T-helper 22 cell (primary cell): ENCODE data around the gene RAB3IP.
"Not testable (repeated sequence)": the region's sequence is repeated elsewhere in the genome, so short reads cannot be mapped to it uniquely, and the experiment has no call there.

Source experiments
- DNase-seq: peaks from one replicate; pipeline ENCODE4 v3.0.0-alpha.2; 2020; ENCODE audit warnings: low read depth

The RAB3IP gene

GRCh38 chr12:69756088-69756755 lies 17.6 kb downstream of the RAB3IP start:
- no peak for DNase-seq

DNA sequence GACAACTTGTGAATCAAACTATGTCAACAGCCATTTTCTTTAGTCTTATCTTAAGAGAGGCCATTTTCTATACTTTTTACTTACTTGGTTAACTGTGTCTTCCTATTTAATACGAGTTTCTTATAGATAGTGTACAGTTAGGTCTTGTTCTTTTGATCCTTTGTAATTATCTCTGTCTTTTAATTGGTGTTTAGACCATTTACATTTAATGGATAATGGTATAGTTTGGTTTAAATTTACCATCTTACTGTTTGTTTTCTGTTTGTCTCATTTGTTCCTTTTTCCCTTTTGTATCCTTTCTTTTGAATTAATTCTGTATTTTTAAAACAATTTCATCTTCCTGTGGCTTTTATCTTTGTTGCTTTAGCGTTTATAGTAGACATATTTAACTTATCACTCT lies 19.4 kb downstream of the RAB3IP start:
- no peak for DNase-seq

- not testable (repeated sequence) for DNase-seq
These were observed 20.9 kb downstream of the RAB3IP start for GRCh38 chr12:69759581-69759980.

- DNase-seq, result no peak
These were observed 26.9 kb downstream of the RAB3IP start for GRCh38 chr12:69765515-69765914.

GRCh38 chr12:69766260-69766659 lies 27.6 kb downstream of the RAB3IP start:
- DNase-seq, result no peak

DNA sequence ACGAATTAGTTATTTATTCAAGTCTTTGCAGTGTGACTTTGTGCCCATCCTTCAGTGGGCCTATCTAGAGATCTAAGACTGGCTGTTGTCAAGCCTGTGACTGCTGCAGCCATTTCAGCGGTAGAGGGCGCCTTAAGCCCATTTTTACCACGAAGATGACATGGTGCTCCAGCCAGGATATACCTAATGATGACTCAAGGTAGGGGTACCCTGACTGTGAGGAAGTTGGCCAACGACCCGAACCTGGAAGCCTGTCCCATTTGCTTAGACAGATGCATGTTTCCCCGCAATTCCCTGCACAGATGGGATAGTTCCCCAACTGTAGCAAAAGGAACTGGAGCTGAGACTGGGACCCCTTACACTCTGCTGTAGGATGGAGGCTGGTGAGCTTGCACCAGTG lies 41.3 kb downstream of the RAB3IP start:
- DNase-seq, result no peak

DNA sequence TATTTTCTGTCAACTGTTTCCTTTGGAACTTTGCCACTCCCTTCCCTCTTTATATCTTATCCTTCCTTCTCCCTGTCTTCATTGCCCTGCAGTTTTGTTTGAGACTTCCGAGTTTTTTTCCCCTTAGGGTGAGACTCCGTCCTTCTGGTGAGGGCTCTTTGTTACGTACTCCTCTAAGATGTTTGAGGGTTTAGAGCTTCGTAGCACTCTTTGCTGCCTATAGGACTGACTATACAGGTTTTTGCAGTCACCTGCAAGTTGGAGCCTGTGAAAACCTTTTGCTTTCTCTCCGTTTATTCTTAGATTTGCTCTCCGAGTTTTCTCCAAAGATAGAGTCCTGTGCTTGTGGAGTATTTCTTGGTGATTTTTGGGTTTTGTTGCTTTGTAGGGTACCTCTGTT lies 44.7 kb downstream of the RAB3IP start:
- no peak for DNase-seq

DNA sequence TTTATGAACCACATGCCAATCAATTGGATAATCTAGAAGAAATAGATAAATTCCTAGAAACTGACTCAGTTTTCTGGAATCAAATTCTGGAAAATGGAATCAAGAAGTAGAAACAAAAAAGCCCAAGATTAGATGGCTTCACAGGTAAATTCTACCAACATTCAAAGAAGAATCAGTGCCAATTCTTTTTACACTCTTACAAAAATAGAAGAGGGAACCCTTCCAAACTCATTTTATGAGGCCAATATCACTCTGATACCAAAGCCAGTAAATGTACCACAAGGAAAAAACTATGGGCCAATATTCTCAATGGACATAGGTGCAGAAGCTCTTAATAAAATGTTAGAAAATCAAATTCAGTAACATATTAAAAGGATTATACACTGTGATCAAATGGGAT lies 50.7 kb downstream of the RAB3IP start:
- DNase-seq, result no peak

- DNase-seq, result no peak
These were observed 53.9 kb downstream of the RAB3IP start for GRCh38 chr12:69792533-69792932.

GRCh38 chr12:69807101-69807897 lies 68.6 kb downstream of the RAB3IP start:
- DNase-seq, result not testable (repeated sequence)

DNA sequence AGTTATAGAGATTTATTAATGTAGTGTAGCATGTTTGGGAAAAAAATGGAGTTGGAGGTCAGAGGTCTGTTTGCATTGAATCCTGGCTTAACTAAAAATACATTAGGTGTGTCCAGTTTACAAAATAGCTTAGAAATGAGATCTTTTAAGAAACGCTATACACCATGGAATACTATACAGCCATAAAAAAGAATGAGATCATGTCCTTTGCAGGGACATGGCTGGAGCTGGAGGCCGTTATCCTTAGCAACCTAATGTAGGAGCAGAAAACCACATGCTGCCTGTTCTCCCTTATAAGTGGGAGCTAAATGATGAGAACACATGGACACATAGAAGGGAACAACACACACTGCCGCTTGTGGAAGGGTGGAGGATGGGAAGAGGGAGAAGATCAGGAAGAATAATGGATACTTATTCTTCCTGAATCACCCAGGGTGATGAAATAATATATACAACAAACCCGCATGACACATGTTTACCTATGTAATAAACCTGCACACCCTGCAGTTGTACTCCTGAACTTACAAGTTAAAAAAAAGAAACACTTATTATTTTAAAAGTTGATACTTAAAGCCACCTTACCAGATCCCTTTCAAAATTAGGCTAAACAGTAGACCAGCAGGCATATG lies 72.3 kb downstream of the RAB3IP start:
- no peak for DNase-seq

GRCh38 chr12:69816082-69816481 lies 77.4 kb downstream of the RAB3IP start:
- no peak for DNase-seq

DNA sequence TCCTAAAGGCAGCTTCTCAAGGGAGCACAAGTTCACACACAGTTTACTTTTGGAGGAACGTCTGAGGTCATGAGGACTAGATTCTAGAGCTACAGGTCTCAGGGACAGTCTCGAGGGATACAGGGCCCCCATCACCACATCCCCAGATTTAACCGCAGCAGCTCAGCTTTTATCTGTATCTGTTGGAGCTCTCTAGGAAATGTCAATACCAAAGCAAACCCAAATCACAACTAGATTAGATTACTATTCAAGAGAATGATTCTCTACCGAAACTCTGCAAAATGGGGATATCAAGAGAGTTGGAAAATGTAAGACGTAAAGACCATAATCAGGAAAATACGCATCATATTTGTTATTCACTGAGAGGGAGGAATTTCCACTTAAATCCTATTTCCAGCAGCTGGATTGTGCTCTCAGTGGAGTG lies 82.4 kb downstream of the RAB3IP start:
- DNase-seq, result no peak

- DNase-seq, result no peak
These were observed 82.9 kb downstream of the RAB3IP start for GRCh38 chr12:69821456-69822159.

DNA sequence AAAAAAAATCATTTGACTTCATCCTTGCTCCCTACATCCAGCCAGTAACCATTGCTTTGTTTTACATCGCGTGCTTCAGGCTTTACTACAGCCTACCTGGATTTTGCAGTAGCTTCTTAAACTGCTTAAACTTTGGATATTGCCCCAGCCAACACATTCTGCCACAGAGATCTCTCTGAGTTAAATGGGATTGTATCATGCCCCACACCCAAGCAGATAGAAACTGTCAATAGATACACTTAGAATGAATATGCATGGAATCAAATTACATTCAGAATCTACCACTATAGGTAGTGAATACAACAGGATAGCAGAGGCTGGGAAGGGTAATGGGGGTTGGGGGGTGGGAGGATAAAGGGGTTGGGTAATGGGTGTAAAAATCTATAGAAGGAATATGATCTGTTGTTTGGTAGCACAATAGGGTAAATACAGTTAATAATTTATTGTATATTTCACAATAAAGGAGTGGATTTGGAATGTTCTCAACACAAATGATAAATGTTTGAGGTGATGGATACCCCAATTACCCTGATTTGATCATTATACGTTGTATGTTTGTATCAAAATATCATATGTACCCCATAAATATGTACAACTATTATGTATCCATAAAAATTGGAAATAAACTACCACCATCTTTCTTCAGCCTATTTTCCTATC lies 83.7 kb downstream of the RAB3IP start:
- DNase-seq, result no peak

GRCh38 chr12:69824028-69824427 lies 85.4 kb downstream of the RAB3IP start:
- no peak for DNase-seq

DNA sequence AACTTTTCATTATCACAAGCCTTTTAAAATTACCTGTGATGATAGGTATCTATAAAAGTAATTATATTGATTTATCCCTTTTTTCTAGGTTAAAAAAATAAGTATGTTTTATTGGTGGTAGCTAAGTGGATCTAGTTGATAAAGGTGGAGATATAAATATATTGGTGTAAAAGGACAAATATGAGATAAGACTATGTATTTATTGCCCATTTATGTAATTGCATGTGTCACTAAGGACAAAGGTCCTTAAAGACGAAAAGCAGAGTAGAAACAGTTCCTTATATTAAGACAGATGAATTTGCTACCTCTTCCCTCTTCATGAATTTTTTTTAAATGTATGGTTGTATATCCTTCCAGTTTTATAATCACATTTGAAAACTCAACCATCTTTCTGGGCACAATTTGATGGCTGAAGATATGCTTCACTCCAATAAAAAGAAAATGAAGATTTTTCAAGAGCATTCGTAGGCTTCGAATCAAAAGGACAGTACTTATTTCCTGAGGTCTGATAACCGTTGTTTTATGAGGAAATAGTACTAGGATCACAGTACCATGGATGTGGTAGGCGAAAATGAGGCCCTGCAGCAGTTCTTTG lies 86.4 kb downstream of the RAB3IP start, which contains the start of gene MYRFL:
MYRFL (plus strand) TSS at position 262 of the 595 bp plus-strand sequence; CDS start at position 553, 291 bp downstream.
- DNase-seq, result no peak

GRCh38 chr12:69828897-69829296 lies 90.2 kb downstream of the RAB3IP start:
- no peak for DNase-seq

DNA sequence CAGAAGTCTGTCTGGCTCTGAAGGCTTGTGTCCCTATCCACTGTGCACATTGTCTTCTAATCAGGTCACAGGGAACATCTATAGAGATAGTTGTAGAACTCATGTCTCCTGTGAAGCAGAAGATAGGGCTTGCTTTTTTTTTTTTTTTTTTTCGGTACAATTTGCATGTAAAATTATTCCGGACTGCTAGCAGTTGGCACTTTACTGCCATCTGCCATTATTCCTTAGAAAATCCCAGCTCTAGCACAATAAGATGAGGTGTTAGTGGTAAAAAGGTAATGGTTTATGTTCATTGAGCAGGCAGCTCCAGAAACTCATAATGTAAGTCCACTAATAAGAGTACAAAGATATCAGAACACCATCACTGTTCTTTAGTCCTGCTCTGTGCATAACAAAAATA lies 95.0 kb downstream of the RAB3IP start:
- no peak for DNase-seq

DNA sequence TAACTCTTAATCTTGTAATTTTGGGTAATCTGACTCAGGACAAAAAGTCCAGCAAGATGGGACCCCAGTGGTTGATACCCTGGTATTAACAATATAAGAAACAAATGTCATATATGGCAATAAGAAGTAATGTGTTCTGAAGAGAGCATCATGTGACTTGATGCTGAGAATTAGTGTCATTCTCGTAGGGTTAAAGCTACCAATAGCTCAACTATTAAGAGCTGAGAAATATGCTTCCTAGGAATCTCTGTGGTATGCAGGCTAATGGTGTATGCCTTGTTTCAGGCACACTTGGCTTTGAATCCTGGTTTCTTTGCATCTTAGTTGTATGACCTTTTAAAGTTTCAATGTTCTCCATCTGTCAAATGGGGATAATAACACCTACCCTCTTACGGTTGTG lies 95.5 kb downstream of the RAB3IP start:
- no peak for DNase-seq

DNA sequence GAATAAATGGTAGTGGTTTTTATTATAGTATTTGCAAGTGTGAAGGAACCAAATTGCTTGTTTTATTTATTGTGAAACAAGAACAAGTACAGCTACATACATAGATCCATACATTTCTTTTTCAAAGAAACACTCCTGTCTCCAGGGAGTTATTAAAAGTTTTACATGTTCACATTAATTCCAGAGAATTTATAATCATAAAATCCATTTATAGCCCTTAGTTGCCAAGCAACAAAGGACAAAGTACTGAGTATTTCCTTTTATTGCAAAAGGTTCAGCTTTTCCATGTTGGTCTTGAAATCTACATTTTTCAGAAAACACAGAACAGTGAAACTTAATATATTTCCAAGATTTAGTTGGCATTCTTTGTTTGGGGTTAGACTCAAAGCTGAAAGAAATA lies 95.9 kb downstream of the RAB3IP start:
- no peak for DNase-seq
